HEK293T (cell line): ENCODE measurements around the gene BLOC1S1.

Source experiments
- CTCF ChIA-PET: fragments of 350-600 bp; formaldehyde crosslinking; extraction: SDS; loops from one replicate; lab custom pipeline; 2021; ENCODE audit warnings: antibody characterized with exemption, inconsistent platforms; lab: Yijun Ruan, JAX
- POLR2A ChIA-PET: fragments of 350-600 bp; formaldehyde crosslinking; extraction: SDS; loops from one replicate; lab custom pipeline; 2020; ENCODE audit warnings: antibody characterized with exemption, inconsistent platforms; lab: Yijun Ruan, JAX
- DNase-seq: peaks from one replicate; pipeline ENCODE4 v3.0.0; 2012; ENCODE audit warnings: mixed read lengths; ENCODE audit errors: extremely low spot score
- ARNT ChIP-seq: fragments of 450-650 bp; IDR thresholded peaks from 2 replicates; pipeline ENCODE4 v1.6.1; 2017; ENCODE audit warnings: mild to moderate bottlenecking
- BHLHE40 ChIP-seq: fragments of 450-650 bp; IDR thresholded peaks from 2 replicates; pipeline ENCODE4 v1.6.1; 2016; ENCODE audit warnings: mild to moderate bottlenecking, moderate library complexity, borderline replicate concordance
- CTBP1 ChIP-seq: fragments of 450-650 bp; IDR thresholded peaks from 2 replicates; pipeline ENCODE4 v1.6.1; 2016; ENCODE audit warnings: borderline replicate concordance
- ELF4 ChIP-seq: fragments of 450-650 bp; IDR thresholded peaks from 2 replicates; pipeline ENCODE4 v1.6.1; 2017; ENCODE audit warnings: antibody characterized with exemption
- FOXA1 ChIP-seq: fragments of 450-650 bp; IDR thresholded peaks from 2 replicates; pipeline ENCODE4 v1.6.1; 2016; ENCODE audit warnings: mild to moderate bottlenecking
- FOXK2 ChIP-seq: fragments of 450-650 bp; IDR thresholded peaks from 2 replicates; pipeline ENCODE4 v1.6.1; 2016; ENCODE audit warnings: mild to moderate bottlenecking
- FOXM1 ChIP-seq: fragments of 450-650 bp; IDR thresholded peaks from 2 replicates; pipeline ENCODE4 v1.6.1; 2017; ENCODE audit warnings: mild to moderate bottlenecking, borderline replicate concordance
- HDGF ChIP-seq: fragments of 450-650 bp; IDR thresholded peaks from 2 replicates; pipeline ENCODE4 v1.6.1; 2017; ENCODE audit warnings: antibody characterized with exemption, borderline replicate concordance
- L3MBTL2 ChIP-seq: fragments of 450-650 bp; conservative IDR thresholded peaks from 2 replicates; pipeline ENCODE4 v1.6.1; 2016; ENCODE audit warnings: mild to moderate bottlenecking
- LEF1 ChIP-seq: fragments of 450-650 bp; IDR thresholded peaks from 2 replicates; pipeline ENCODE4 v1.6.1; 2017; ENCODE audit warnings: mild to moderate bottlenecking, borderline replicate concordance
- NFRKB ChIP-seq: fragments of 450-650 bp; IDR thresholded peaks from 2 replicates; pipeline ENCODE4 v1.6.1; 2016; ENCODE audit warnings: mild to moderate bottlenecking, moderate library complexity
- SP1 ChIP-seq: fragments of 450-650 bp; IDR thresholded peaks from 2 replicates; pipeline ENCODE4 v1.6.1; 2017
- SUZ12 ChIP-seq: fragments of 450-650 bp; IDR thresholded peaks from 2 replicates; pipeline ENCODE4 v1.6.1; 2016; ENCODE audit warnings: mild to moderate bottlenecking
- TARDBP ChIP-seq: fragments of 450-650 bp; IDR thresholded peaks from 2 replicates; pipeline ENCODE4 v1.6.1; 2016
- ZNF384 ChIP-seq: fragments of 450-650 bp; IDR thresholded peaks from 2 replicates; pipeline ENCODE4 v1.6.1; 2016
- TF ChIP-seq, protein P1 (sequence below): fragments of 450-650 bp; IDR thresholded peaks from 2 replicates; pipeline ENCODE4 v1.6.1; 2016

BLOC1S1 gene

DNA sequence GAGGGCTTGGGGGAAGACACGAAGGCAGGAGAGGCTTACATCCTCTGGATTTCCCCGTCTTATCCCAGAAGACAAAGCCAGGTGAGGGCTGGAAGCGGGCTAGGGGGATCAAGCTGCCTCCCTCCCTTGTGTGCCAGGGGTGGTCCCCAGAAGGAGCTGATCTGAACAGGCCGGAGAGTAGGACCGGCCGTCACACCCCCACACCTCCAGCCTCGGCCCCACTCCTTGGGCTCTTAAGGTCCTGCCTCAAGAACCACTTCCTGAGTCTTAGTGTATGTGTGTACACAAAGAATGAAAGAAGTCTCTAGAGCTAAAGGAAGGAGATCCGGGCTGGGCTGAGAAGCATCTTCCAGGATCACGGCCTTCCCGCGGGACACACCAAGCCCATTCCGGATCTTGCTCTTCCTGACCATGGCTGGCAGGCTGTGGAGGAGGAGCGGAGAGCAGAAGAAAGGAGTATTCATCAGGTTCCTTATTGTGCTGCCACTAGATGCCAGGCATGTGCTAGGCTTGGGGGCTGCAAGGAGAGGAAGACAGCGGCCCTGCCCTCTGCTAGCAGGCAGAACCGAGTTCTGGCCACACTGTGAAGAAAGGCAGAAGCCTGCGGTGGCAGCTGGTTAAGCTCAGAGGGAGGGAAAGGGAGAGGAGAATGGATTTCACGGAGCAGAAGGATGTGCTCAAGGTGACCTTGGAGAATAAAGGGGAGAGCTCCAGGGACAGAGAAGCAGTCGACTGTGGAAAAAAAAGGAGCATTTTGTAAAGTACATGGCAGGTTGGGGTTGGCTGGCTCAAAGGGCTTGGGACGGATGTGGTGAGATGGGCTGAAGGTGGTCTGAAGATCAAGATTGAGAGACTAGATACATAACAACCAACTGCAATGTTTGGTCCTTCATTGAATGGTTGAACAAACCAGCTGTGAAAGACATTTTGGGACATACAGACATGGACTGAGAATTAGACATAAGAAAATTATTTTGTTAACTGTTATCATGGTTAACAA, 14.3 kb downstream of the BLOC1S1 start:
- CTCF ChIA-PET, result interaction anchor here (0.6 to 2.1 kb wide), 5 partner anchors 9 to 754 kb away, joined by 3 to 10 read pairs (median 3); no protein-coding TSS in a partner anchor
- TF ChIP-seq HDGF, result 0 out of 2 replicates have a peak, but pooled peaks have one; percentile 65
- no peak for TF ChIP-seq L3MBTL2
- TF ChIP-seq NFRKB, result no peak
- no peak for TF ChIP-seq LEF1
- no peak for DNase-seq
- POLR2A ChIA-PET, result interaction anchor here (0.9 to 3.1 kb wide), 12 partner anchors 8 to 244 kb away, joined by 3 to 30 read pairs (median 6); partner anchors contain the start of genes BLOC1S1, DNAJC14, GDF11 and ITGA7

DNA sequence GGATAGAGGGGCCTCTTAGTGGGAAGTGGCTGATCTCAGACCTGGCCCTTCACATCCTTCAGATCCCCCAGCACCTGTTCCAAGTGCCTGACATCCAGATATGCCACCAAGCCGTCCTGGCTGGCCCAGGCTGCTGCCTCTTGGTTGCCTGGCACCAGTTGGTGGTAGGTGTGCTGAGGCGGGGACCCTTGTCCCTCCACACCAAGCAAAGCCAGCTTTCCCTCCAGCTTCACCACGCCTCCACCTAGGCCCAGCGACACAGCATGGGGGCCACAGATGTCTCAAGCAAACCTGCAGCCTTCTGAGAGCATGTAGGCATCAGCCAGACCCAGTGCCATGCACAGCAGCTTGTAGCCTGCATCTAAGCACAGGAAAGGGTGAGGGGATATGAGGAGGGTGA, 16.4 kb downstream of the BLOC1S1 start:
- no peak for DNase-seq
- ChIA-PET CTCF (interaction anchor here (1.0 to 2.1 kb wide), 2 partner anchors 9 to 34 kb away, joined by 3 to 4 read pairs; no protein-coding TSS in a partner anchor), POLR2A (interaction anchor here (1.3 kb wide), 1 partner anchor 16 kb away, joined by 3 read pairs; the partner anchor contains the start of gene BLOC1S1)
- TF ChIP-seq SP1 (no peak), L3MBTL2 (no peak), FOXM1 (no peak), CTBP1 (no peak), ARNT (no peak), ELF4 (no peak), BHLHE40 (no peak), ZNF384 (no peak), TARDBP (no peak), LEF1 (no peak)

- POLR2A ChIA-PET, result interaction anchor here (1.3 kb wide), 1 partner anchor 17 kb away, joined by 3 read pairs; the partner anchor contains the start of gene BLOC1S1
- DNase-seq, result no peak
- CTCF ChIA-PET, result interaction anchor here (2.1 kb wide), 1 partner anchor 10 kb away, joined by 4 read pairs; no protein-coding TSS in a partner anchor
- TF ChIP-seq NFRKB (no peak), ARNT (no peak), LEF1 (no peak), FOXA1 (no peak), BHLHE40 (no peak), ELF4 (no peak), HDGF (no peak), FOXM1 (no peak), FOXK2 (no peak), CTBP1 (no peak), L3MBTL2 (no peak), TARDBP (no peak), SUZ12 (no peak)
- TF ChIP-seq, protein P1, sequence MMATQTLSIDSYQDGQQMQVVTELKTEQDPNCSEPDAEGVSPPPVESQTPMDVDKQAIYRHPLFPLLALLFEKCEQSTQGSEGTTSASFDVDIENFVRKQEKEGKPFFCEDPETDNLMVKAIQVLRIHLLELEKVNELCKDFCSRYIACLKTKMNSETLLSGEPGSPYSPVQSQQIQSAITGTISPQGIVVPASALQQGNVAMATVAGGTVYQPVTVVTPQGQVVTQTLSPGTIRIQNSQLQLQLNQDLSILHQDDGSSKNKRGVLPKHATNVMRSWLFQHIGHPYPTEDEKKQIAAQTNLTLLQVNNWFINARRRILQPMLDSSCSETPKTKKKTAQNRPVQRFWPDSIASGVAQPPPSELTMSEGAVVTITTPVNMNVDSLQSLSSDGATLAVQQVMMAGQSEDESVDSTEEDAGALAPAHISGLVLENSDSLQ, result no peak
Observed at GRCh38 chr12:55733021-55733555, 17.2 kb downstream of the BLOC1S1 start.

- ChIA-PET CTCF (interaction anchor here (0.6 to 2.1 kb wide), 4 partner anchors 9 to 799 kb away, joined by 3 to 7 read pairs (median 4); no protein-coding TSS in a partner anchor), POLR2A (no interaction called here)
- TF ChIP-seq CTBP1 (no peak), NFRKB (no peak), TARDBP (no peak), ZNF384 (no peak), SP1 (no peak), FOXK2 (no peak), ARNT (no peak), FOXM1 (no peak), LEF1 (no peak), FOXA1 (no peak), L3MBTL2 (no peak), BHLHE40 (no peak), HDGF (no peak), SUZ12 (no peak)
- TF ChIP-seq, protein P1, result no peak
- no peak for DNase-seq
Observed at GRCh38 chr12:55733858-55734257, 18.0 kb downstream of the BLOC1S1 start.

GRCh38 chr12:55734595-55734994, 18.7 kb downstream of the BLOC1S1 start:
- TF ChIP-seq TARDBP (no peak), LEF1 (no peak), L3MBTL2 (no peak), FOXA1 (no peak)
- TF ChIP-seq, protein P1, result no peak
- CTCF ChIA-PET, result interaction anchor here (0.6 to 1.5 kb wide), 2 partner anchors 10 to 798 kb away, joined by 3 read pairs; no protein-coding TSS in a partner anchor
- no peak for DNase-seq
- POLR2A ChIA-PET, result no interaction called here

DNA sequence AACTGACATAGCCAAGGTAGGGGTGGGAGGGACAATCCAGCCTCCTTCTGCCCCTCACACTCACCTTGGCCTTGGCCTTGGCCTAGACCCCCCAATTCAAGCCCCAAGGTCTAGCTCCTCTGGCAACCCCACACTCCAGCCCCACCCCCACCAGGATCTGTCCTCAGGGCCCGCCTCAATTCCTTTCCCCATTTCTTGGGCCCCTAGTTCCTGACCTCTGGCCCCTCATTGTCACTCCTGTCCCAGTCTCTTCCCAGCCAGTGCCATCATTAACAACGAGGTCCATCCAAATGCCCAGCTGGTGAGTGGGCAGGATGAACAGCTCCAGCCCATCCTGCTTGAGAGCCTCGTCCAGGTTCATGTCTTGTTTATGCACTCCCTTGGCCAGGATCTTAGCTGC, 20.2 kb downstream of the BLOC1S1 start:
- TF ChIP-seq TARDBP, result no peak
- no peak for DNase-seq
- ChIA-PET POLR2A (interaction anchor here (1.3 to 3.3 kb wide), 2 partner anchors 12 to 82 kb away, joined by 3 to 28 read pairs; partner anchors contain the start of genes ORMDL2 and SARNP), CTCF (interaction anchor here (0.6 kb wide), 1 partner anchor 89 kb away, joined by 4 read pairs; no protein-coding TSS in a partner anchor)
